T-cell (primary cell): Measurements from ENCODE around the gene SEMA3C. TPM values are rescaled to one million over a fixed set of nuclear protein-coding genes. Genes with fewer than 3 reads are reported as not detected.

Source experiments
- ATAC-seq, 4 experiments: fragments of 200-7000 bp in 3 of 4; fragments of 150-1000 bp in 1 of 4; cut with Tn5 transposase; replicated peaks in 1 of 4; 1 replicate in 3 of 4; 2 replicates in 1 of 4; pipeline ENCODE4 v1.10.0; 2021; ENCODE audit warnings: moderate library complexity in 3 of 4, mild to moderate bottlenecking in 2 of 4, moderate number of reproducible peaks in 1 of 4
- CTCF ChIA-PET, 2 donors: fragments of 300-600 bp; sonication (Branson Sonifier 250); formaldehyde crosslinking; loops; one replicate each; lab custom pipeline; 2022; ENCODE audit warnings: antibody characterized with exemption in 2 of 2; lab: Charles Lee
- POLR2A ChIA-PET, 2 donors: fragments of 300-600 bp; sonication (Branson Sonifier 250); formaldehyde crosslinking; loops; one replicate each; lab custom pipeline; 2022; ENCODE audit warnings: antibody characterized with exemption in 2 of 2; lab: Charles Lee
- DNase-seq, 35 experiments: peaks; one replicate each; pipeline versions ENCODE4 v3.0.0 to v3.0.0-alpha.2; 2013 to 2023
- H3K27ac ChIP-seq: one replicate; pipeline ENCODE4 v1.5.1; 2013; ENCODE audit warnings: low read length
- H3K27me3 ChIP-seq, 2 experiments: replicated peaks in 1 of 2; 1 replicate in 1 of 2; 2 replicates in 1 of 2; pipeline versions ENCODE4 v1.6.1 to v1.7.0; 2013; ENCODE audit warnings: low read length in 1 of 2, mixed read lengths in 1 of 2; ENCODE audit not compliant: control insufficient read depth in 2 of 2, insufficient read depth in 2 of 2; ENCODE audit errors: extremely low read depth in 1 of 2
- H3K36me3 ChIP-seq, 2 donors: 1 replicate in 1 of 2; 2 replicates in 1 of 2; pipeline versions ENCODE4 v1.6.1 to v1.7.0; 2013; ENCODE audit warnings: low read length in 1 of 2; ENCODE audit not compliant: control insufficient read depth in 2 of 2, insufficient read depth in 1 of 2; ENCODE audit errors: extremely low read depth in 1 of 2
- H3K4me1 ChIP-seq, 2 experiments: 1 replicate in 1 of 2; 2 replicates in 1 of 2; pipeline versions ENCODE4 v1.6.1 to v1.7.0; 2013; ENCODE audit warnings: low read length in 2 of 2, mixed read lengths in 1 of 2; ENCODE audit not compliant: insufficient read depth in 2 of 2, control insufficient read depth in 1 of 2; ENCODE audit errors: extremely low read depth in 1 of 2
- H3K4me3 ChIP-seq, 2 donors: 1 replicate in 1 of 2; 2 replicates in 1 of 2; pipeline versions ENCODE4 v1.5.1 to v1.7.0; 2013; ENCODE audit warnings: mild to moderate bottlenecking in 2 of 2, low read length in 1 of 2, moderate library complexity in 1 of 2; ENCODE audit not compliant: control insufficient read depth in 1 of 2; ENCODE audit errors: extremely low read depth in 1 of 2
- H3K9me3 ChIP-seq: 2 replicates; pipeline ENCODE4 v1.7.0; 2013
- H3K27ac Mint-ChIP-seq, 2 donors: one replicate each; pipeline ENCODE4 v1.8.0; 2020 to 2021; ENCODE audit warnings: mild to moderate bottlenecking in 2 of 2, mixed read lengths in 2 of 2
- H3K27me3 Mint-ChIP-seq, 2 donors: one replicate each; pipeline ENCODE4 v1.8.0; 2021 to 2022; ENCODE audit warnings: mixed read lengths in 2 of 2
- H3K36me3 Mint-ChIP-seq: one replicate; pipeline ENCODE4 v1.8.0; 2021; ENCODE audit warnings: mixed read lengths
- H3K4me1 Mint-ChIP-seq, 3 donors: one replicate each; pipeline ENCODE4 v1.8.0; 2020 to 2022; ENCODE audit warnings: mixed read lengths in 3 of 3, mild to moderate bottlenecking in 1 of 3
- H3K4me3 Mint-ChIP-seq, 3 donors: one replicate each; pipeline ENCODE4 v1.8.0; 2020 to 2022; ENCODE audit warnings: mild to moderate bottlenecking in 3 of 3, mixed read lengths in 3 of 3, moderate library complexity in 3 of 3
- H3K9me3 Mint-ChIP-seq, 3 donors: one replicate each; pipeline ENCODE4 v1.8.0; 2020 to 2022; ENCODE audit warnings: mixed read lengths in 3 of 3
- WGBS: methylation state at CpG from one replicate; pipeline ENCODE4 v1.1.5; 2013; ENCODE audit warnings: missing lambda C conversion rate; ENCODE audit not compliant: insufficient coverage; 5-methylcytosine and 5-hydroxymethylcytosine counted together
- total RNA-seq, 35 experiments: library from RNA in 6 of 35; stranded (reverse) in 6 of 35; fragments of 120-200 nt in 1 of 35; gene quantifications; one replicate each; pipeline versions ENCODE4 v1.2.1 to v1.2.4 and lab custom pipeline; 2013 to 2026

Gene SEMA3C
- total RNA-seq, 5 donors from 2014 or later (not counting 1 experiment from before 2014, with no cell fraction given): 0.10 to 1.2 (median 0.23) TPM

DNA sequence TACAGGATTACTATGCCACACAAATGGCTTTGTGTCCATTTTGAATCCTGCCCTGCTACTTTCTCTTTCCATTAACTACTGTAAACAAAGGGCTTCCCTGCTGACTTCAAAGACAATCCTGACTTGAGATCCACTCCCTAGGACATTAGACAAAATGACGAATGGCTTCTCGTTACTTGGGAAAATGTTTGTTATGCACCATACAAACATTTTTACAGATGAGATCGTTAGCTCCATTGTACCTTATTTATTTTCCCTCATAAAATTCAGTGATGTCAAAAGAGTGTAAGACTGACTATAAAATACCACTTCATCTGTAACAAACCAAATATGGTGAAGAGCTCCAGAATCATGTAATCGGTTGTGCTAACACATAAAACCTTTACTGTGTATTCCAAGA is 158.6 kb downstream of the SEMA3C start:
- 89% methylated on average over 3 of the region's 4 CpGs for WGBS
- ATAC-seq (no peak), DNase-seq (no peak)
- no peaks in the 10 kb centered on the region for H3K27me3 ChIP-seq
- peaks cover 8 to 10% (median 9%) of the 10 kb centered on the region in 3 donors for H3K9me3 Mint-ChIP-seq
- H3K4me1 ChIP-seq: no peaks in the 10 kb centered on the region
- H3K27ac ChIP-seq: no peak overlapping the region
- H3K4me1 Mint-ChIP-seq: no peaks in the 10 kb centered on the region
- no peak overlapping the region for H3K4me3 Mint-ChIP-seq
- no peak overlapping the region for H3K4me3 ChIP-seq
- no peaks in the 10 kb centered on the region for H3K36me3 Mint-ChIP-seq
- ChIA-PET CTCF (no interaction called here), POLR2A (interaction anchor here in 1 of 2 donors (0.5 kb wide), 1 partner anchor 108 kb away, joined by 3 read pairs; no protein-coding TSS in a partner anchor)
- no peaks in the 10 kb centered on the region for H3K9me3 ChIP-seq
- H3K27me3 Mint-ChIP-seq: no peaks in the 10 kb centered on the region
- H3K36me3 ChIP-seq: no peaks in the 10 kb centered on the region
- H3K27ac Mint-ChIP-seq: no peak overlapping the region

DNA sequence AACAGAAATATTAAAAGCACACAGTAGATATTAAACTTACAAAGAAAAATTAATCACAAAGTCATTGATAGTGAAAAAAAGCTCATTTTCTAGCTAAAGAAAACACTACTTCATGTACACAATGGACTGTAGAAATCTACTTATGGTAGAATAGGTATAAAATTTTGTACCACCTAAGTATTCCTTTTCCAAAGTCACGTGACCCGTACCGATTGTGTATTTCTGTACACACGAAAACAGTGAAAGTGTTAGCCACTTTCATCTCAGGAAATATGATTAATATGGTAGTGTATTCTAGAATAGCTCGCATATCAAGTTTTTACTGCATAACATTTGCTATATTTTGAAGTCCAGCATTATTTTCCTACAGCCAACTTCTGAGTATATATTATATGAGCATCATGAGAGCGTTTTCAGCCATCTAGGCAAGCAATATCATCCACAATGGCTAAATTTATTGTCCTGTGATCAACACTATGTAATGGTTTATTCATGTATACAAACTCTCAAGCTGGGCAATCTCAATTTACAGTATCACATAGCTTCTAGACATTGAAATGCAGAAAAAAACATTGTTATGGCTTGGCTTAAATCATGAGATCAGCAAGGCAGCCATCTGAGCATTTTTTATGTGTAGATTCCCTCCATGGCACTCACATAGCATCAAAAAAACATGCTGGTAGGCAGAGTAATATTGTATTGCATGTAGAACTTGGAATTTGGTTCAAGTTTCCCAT is 165.7 kb downstream of the SEMA3C start:
- H3K9me3 ChIP-seq: no peaks in the 10 kb centered on the region
- CTCF ChIA-PET: no interaction called here
- POLR2A ChIA-PET: no interaction called here
- H3K27ac Mint-ChIP-seq: no peak overlapping the region
- no peak for ATAC-seq
- H3K27me3 Mint-ChIP-seq: no peaks in the 10 kb centered on the region
- no CpG with 5 or more reads among the region's 6 CpGs for WGBS
- H3K4me3 ChIP-seq: no peak overlapping the region
- no peak overlapping the region for H3K27ac ChIP-seq
- H3K36me3 ChIP-seq: no peaks in the 10 kb centered on the region
- H3K4me1 Mint-ChIP-seq: no peaks in the 10 kb centered on the region
- DNase-seq: no peak
- no peaks in the 10 kb centered on the region for H3K27me3 ChIP-seq
- H3K9me3 Mint-ChIP-seq: peaks cover 7 to 9% (median 8%) of the 10 kb centered on the region in 3 donors
- no peaks in the 10 kb centered on the region for H3K4me1 ChIP-seq
- no peaks in the 10 kb centered on the region for H3K36me3 Mint-ChIP-seq
- H3K4me3 Mint-ChIP-seq: no peak overlapping the region

DNA sequence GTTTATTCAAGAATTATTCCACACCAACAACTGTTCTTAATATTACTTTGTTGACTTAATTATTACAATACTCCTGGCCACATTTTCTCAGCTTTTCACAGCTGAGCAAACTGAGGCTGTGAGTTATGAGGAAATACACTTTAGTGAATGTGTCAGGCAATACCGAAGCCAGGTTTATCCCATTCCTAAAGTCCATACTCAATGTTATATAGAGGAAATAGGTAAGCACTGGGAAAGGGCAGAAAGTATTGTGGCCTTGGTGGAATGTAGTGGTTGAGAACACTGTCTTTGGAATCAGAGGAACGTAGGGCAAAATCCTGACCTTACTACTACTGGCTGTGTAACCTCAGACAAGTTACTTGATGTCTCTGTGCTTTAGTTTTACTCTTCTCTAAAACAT is 169.6 kb downstream of the SEMA3C start:
- ATAC-seq: no peak
- Mint-ChIP-seq H3K4me1 (no peaks in the 10 kb centered on the region), H3K4me3 (no peak overlapping the region), H3K27me3 (no peaks in the 10 kb centered on the region), H3K27ac (no peak overlapping the region), H3K9me3 (peaks cover 0 to 5% (median 4%) of the 10 kb centered on the region in 3 donors), H3K36me3 (no peaks in the 10 kb centered on the region)
- Histone ChIP-seq H3K4me3 (no peak overlapping the region), H3K27ac (no peak overlapping the region), H3K9me3 (no peaks in the 10 kb centered on the region), H3K4me1 (no peaks in the 10 kb centered on the region), H3K36me3 (no peaks in the 10 kb centered on the region), H3K27me3 (no peaks in the 10 kb centered on the region)
- ChIA-PET CTCF (no interaction called here), POLR2A (no interaction called here)
- no peak for DNase-seq
- 60% methylated on average over 1 of the region's 2 CpGs for WGBS

DNA sequence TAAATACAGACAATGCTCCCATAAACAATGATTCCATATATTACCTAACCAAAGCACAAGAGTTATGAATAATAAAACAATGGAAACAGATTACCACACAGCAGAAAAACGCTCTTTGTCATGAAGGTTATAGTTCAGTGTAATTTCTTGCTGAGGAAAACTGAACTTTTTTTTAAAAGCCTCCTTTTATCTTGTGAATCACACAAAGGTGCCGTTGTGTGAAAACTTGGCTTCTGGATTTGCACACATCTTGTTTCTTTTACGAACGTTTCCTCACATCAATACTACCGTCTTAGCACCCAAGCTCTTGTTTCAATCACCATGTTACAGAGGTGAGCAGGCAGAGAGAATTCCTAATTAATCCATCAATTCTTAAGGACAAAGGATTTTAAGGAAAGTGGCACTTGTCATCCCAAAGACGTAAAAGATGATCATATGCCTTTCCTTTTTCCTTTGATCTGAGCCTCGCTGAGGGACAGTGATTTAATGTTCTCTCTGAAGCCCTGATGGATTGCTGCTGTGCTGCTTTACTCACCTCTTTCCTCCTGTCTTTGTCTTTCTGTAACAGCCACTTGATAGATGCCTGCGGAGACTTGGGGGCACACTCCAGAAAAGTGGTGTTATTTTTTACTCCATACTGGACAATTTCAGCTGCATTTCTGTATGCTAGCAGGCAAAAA is 170.3 kb downstream of the SEMA3C start:
- Histone ChIP-seq H3K9me3 (no peaks in the 10 kb centered on the region), H3K27ac (no peak overlapping the region), H3K4me3 (no peak overlapping the region), H3K27me3 (no peaks in the 10 kb centered on the region), H3K4me1 (no peaks in the 10 kb centered on the region), H3K36me3 (no peaks in the 10 kb centered on the region)
- peaks cover 0 to 5% (median 4%) of the 10 kb centered on the region in 3 donors for H3K9me3 Mint-ChIP-seq
- H3K27ac Mint-ChIP-seq: no peak overlapping the region
- 90% methylated on average over 2 of the region's 8 CpGs for WGBS
- no peaks in the 10 kb centered on the region for H3K4me1 Mint-ChIP-seq
- POLR2A ChIA-PET: no interaction called here
- no peaks in the 10 kb centered on the region for H3K27me3 Mint-ChIP-seq
- H3K36me3 Mint-ChIP-seq: no peaks in the 10 kb centered on the region
- DNase-seq (no peak), ATAC-seq (no peak)
- CTCF ChIA-PET: no interaction called here
- H3K4me3 Mint-ChIP-seq: no peak overlapping the region

DNA sequence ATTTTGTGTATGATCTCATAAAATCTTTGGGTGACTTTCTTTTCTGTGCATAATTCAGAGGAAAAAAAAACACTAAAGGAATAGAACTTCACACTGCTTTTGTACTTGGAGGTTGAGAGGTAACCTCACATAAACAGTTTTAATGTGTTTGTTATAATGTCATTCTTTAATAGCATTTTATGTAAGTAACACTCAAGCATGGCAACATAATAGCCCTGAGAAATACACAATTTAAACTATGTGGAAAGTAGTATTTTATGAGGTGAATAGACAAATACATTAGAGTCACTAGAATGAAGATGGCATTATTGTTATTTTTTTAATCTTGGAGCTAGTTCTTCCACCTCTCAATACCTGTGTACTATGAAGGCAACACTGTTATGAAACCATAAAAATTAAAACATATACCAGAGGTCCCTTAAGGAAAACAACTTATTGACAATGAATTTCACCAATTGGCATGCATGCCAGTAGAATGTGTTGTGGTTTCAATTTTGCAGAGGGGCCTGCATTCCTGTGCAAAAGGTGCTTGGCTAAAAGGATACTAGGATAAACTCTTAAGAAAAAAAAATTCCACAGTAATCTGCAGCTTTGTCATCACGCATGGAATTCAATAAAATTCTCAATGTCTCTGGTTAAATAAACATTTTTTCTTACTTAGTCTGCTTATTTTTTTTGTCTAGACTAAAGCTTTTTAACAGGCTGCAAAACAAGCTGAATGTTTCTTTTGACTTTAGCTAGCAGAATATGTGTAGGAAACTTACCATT is 177.9 kb downstream of the SEMA3C start:
- H3K9me3 Mint-ChIP-seq: peaks cover 0 to 7% (median 5%) of the 10 kb centered on the region in 3 donors
- H3K27ac Mint-ChIP-seq: no peak overlapping the region
- Histone ChIP-seq H3K4me1 (no peaks in the 10 kb centered on the region), H3K4me3 (no peak overlapping the region), H3K36me3 (no peaks in the 10 kb centered on the region), H3K9me3 (no peaks in the 10 kb centered on the region), H3K27ac (no peak overlapping the region), H3K27me3 (no peaks in the 10 kb centered on the region)
- CTCF ChIA-PET: no interaction called here
- WGBS: no CpG with 5 or more reads among the region's 1 CpG
- no peak for ATAC-seq
- no peak for DNase-seq
- POLR2A ChIA-PET: no interaction called here
- H3K4me3 Mint-ChIP-seq: no peak overlapping the region
- no peaks in the 10 kb centered on the region for H3K4me1 Mint-ChIP-seq
- no peaks in the 10 kb centered on the region for H3K36me3 Mint-ChIP-seq
- no peaks in the 10 kb centered on the region for H3K27me3 Mint-ChIP-seq

DNA sequence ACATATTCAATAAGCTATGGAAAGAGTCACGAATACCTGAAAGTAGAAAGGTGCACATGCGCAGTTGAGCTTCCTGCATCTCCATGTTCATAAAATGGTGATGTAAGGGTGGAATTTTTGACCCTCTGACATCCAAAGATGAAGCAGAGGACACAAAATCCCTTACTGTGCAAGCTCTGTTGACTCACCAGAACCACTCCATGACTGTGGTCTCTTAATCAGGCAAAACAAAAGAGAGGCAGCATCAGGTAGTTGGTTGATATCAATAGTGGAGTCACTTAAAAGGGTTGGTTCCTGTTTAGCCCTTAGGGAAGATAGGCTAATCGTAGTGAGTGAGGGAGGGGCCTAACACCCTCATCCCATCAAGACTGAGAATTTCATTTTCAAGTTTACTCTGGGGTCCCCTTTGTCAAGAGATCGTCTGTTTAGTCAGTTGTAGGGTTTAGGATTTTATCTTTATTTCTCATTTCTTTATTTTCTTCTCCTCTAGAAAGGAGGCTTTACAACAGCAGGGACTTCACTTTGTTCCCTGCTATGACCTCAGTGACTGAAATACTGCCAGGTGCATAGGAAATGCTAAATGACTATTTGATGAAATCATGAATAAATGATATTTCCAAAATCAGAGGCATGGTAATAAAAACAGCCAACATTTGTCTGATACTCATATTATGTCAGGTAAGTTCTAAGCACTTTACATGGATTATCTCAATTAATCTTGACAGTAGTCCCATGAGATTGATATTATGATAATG is 182.3 kb downstream of the SEMA3C start:
- no CpG with 5 or more reads among the region's 4 CpGs for WGBS
- Mint-ChIP-seq H3K9me3 (peaks cover 0 to 18% (median 9%) of the 10 kb centered on the region in 3 donors), H3K27me3 (no peaks in the 10 kb centered on the region), H3K4me1 (no peaks in the 10 kb centered on the region), H3K4me3 (no peak overlapping the region), H3K36me3 (no peaks in the 10 kb centered on the region), H3K27ac (no peak overlapping the region)
- ATAC-seq (no peak), DNase-seq (no peak)
- Histone ChIP-seq H3K27ac (no peak overlapping the region), H3K36me3 (no peaks in the 10 kb centered on the region), H3K27me3 (no peaks in the 10 kb centered on the region), H3K9me3 (no peaks in the 10 kb centered on the region), H3K4me1 (no peaks in the 10 kb centered on the region), H3K4me3 (no peak overlapping the region)
- ChIA-PET CTCF (no interaction called here), POLR2A (no interaction called here)
